GM23338 (cell line): Measurements from ENCODE around the gene TMEM207. TPM values are rescaled to one million over a fixed set of nuclear protein-coding genes. Genes with fewer than 3 reads are reported as not detected.

Source experiments
- ATAC-seq: fragments of 200-7000 bp; cut with Tn5 transposase; 3 replicates; pipeline ENCODE4 v1.9.1; 2020
- DNase-seq: peaks from one replicate; pipeline ENCODE4 v3.0.0-alpha.2; 2015; ENCODE audit warnings: low spot score
- H2AFZ ChIP-seq: fragments of 200-600 bp; sonication (generic); 2 replicates; pipeline ENCODE4 v1.8.0; 2016; ENCODE audit warnings: antibody characterized with exemption, mild to moderate bottlenecking, moderate library complexity
- H3F3A ChIP-seq: fragments of 200-600 bp; sonication (generic); replicated peaks from 2 replicates; pipeline ENCODE4 v1.8.0; 2017; ENCODE audit warnings: antibody characterized with exemption, mixed run types, low read depth
- H3K27ac ChIP-seq: fragments of 200-600 bp; sonication (generic); 2 replicates; pipeline ENCODE4 v1.6.1; 2016; ENCODE audit warnings: low read depth
- H3K27me3 ChIP-seq: fragments of 200-600 bp; sonication (generic); 2 replicates; pipeline ENCODE4 v1.8.0; 2016; ENCODE audit warnings: mild to moderate bottlenecking, mixed run types, moderate library complexity; ENCODE audit not compliant: insufficient read depth
- H3K36me3 ChIP-seq: fragments of 200-600 bp; sonication (generic); 2 replicates; pipeline ENCODE4 v1.8.0; 2016; ENCODE audit warnings: mild to moderate bottlenecking; ENCODE audit not compliant: insufficient read depth
- H3K4me1 ChIP-seq: fragments of 200-600 bp; sonication (generic); 2 replicates; pipeline ENCODE4 v1.8.0; 2016; ENCODE audit warnings: mild to moderate bottlenecking, moderate library complexity; ENCODE audit not compliant: insufficient read depth
- H3K4me2 ChIP-seq: fragments of 200-600 bp; sonication (generic); 2 replicates; pipeline ENCODE4 v1.7.1; 2017; ENCODE audit warnings: mixed run types
- H3K4me3 ChIP-seq: fragments of 200-600 bp; sonication (generic); 2 replicates; pipeline ENCODE4 v1.6.1; 2016; ENCODE audit warnings: mixed run types
- H3K79me2 ChIP-seq: fragments of 200-600 bp; sonication (generic); replicated peaks from 2 replicates; pipeline ENCODE4 v1.8.0; 2017; ENCODE audit warnings: mild to moderate bottlenecking; ENCODE audit not compliant: insufficient read depth
- H3K9me2 ChIP-seq: fragments of 200-600 bp; sonication (generic); 2 replicates; pipeline ENCODE4 v1.8.0; 2017; ENCODE audit not compliant: insufficient read depth
- H4K20me1 ChIP-seq: fragments of 200-600 bp; sonication (generic); replicated peaks from 2 replicates; pipeline ENCODE4 v1.8.0; 2017; ENCODE audit warnings: mild to moderate bottlenecking; ENCODE audit not compliant: insufficient read depth
- H3K27ac Mint-ChIP-seq: 2 replicates; pipeline ENCODE4 v1.8.0; 2020; ENCODE audit warnings: inconsistent platforms, mild to moderate bottlenecking, moderate library complexity, mixed read lengths
- H3K27me3 Mint-ChIP-seq: 3 replicates; pipeline ENCODE4 v1.8.0; 2022; ENCODE audit warnings: low read depth, mild to moderate bottlenecking, moderate library complexity, mixed read lengths, inconsistent platforms; ENCODE audit not compliant: insufficient read depth, poor library complexity
- H3K36me3 Mint-ChIP-seq: 3 replicates; pipeline ENCODE4 v1.8.0; 2021; ENCODE audit warnings: low read depth, mild to moderate bottlenecking, inconsistent platforms, moderate library complexity, mixed read lengths
- H3K4me1 Mint-ChIP-seq: 3 replicates; pipeline ENCODE4 v1.8.0; 2020; ENCODE audit warnings: mild to moderate bottlenecking, inconsistent platforms, mixed read lengths
- H3K4me3 Mint-ChIP-seq: 3 replicates; pipeline ENCODE4 v1.8.0; 2021; ENCODE audit warnings: moderate library complexity, mild to moderate bottlenecking, inconsistent platforms, mixed read lengths
- H3K9me3 Mint-ChIP-seq: 3 replicates; pipeline ENCODE4 v1.8.0; 2020; ENCODE audit warnings: moderate library complexity, mild to moderate bottlenecking, inconsistent platforms, mixed read lengths
- CREB1 ChIP-seq: fragments of 250-450 bp; sonication (Bioruptor Pico); IDR thresholded peaks from 2 replicates; pipeline ENCODE4 v1.5.0; 2020; ENCODE audit warnings: low read depth, mild to moderate bottlenecking, moderate library complexity
- EZH2 ChIP-seq: fragments of 200-600 bp; sonication (generic); IDR thresholded peaks from one replicate; pipeline ENCODE4 v1.8.0; 2017; ENCODE audit warnings: antibody characterized with exemption, mild to moderate bottlenecking, low read depth; ENCODE audit not compliant: unreplicated experiment
- EZH2phosphoT487 ChIP-seq: fragments of 200-600 bp; sonication (generic); IDR thresholded peaks from one replicate; pipeline ENCODE4 v1.8.1; 2018; ENCODE audit warnings: antibody characterized with exemption; ENCODE audit not compliant: unreplicated experiment
- JUNB ChIP-seq: IDR thresholded peaks from one replicate; pipeline ENCODE4 v1.6.1; 2016; ENCODE audit warnings: antibody characterized with exemption; ENCODE audit not compliant: unreplicated experiment
- NANOG ChIP-seq: IDR thresholded peaks from 2 replicates; pipeline ENCODE4 v1.6.1; 2016; ENCODE audit warnings: antibody characterized with exemption, borderline replicate concordance
- POLR2AphosphoS5 ChIP-seq: IDR thresholded peaks from 2 replicates; pipeline ENCODE4 v1.6.1; 2016; ENCODE audit warnings: antibody characterized with exemption, low read depth
- STAT1 ChIP-seq: IDR thresholded peaks from one replicate; pipeline ENCODE4 v1.6.1; 2016; ENCODE audit warnings: antibody characterized with exemption; ENCODE audit not compliant: unreplicated experiment
- ZNF114 ChIP-seq: fragments of 250-450 bp; sonication (Bioruptor Pico); IDR thresholded peaks from 2 replicates; pipeline ENCODE4 v1.5.0; 2020; ENCODE audit warnings: mild to moderate bottlenecking, moderate library complexity
- ZNF331 ChIP-seq: fragments of 250-450 bp; sonication (Bioruptor Pico); IDR thresholded peaks from 2 replicates; pipeline ENCODE4 v1.5.0; 2020; ENCODE audit warnings: low read depth, mild to moderate bottlenecking, moderate library complexity
- polyA plus RNA-seq: library from polyadenylated mRNA; unstranded; fragments of >200 nt; fragmentation: Nextera tagmentation; extraction: Ambion mirVana; gene quantifications from 2 replicates; pipeline ENCODE4 v1.2.1, GENCODE V29; 2016
- total RNA-seq: library from RNA; depleted of rRNA; stranded (reverse); fragments of >200 nt; shearing (Covaris generic); gene quantifications from 2 replicates; pipeline ENCODE4 v1.2.3, GENCODE V29; 2014
- TF ChIP-seq, protein P1 (sequence below): fragments of 250-450 bp; sonication (Bioruptor Pico); IDR thresholded peaks from 2 replicates; pipeline ENCODE4 v1.5.0; 2020; ENCODE audit warnings: mild to moderate bottlenecking, moderate library complexity
- TF ChIP-seq, protein P2 (sequence below): IDR thresholded peaks from one replicate; pipeline ENCODE4 v1.6.1; 2018; ENCODE audit warnings: antibody characterized with exemption; ENCODE audit not compliant: unreplicated experiment
- TF ChIP-seq, protein P3 (sequence below): IDR thresholded peaks from 2 replicates; pipeline ENCODE4 v1.6.1; 2016; ENCODE audit warnings: antibody characterized with exemption
- TF ChIP-seq, protein P4 (sequence below), 2 experiments: fragments of 200-600 bp in 1 of 2; sonication (generic) in 1 of 2; conservative IDR thresholded peaks; 2 replicates each; pipeline versions ENCODE4 v1.5.1 to v1.6.1; 2016 to 2017; ENCODE audit warnings: antibody characterized with exemption in 2 of 2, low read depth in 2 of 2, mild to moderate bottlenecking in 2 of 2, moderate library complexity in 1 of 2

Gene TMEM207
- total and polyA plus RNA-seq, 2 experiments from 2014 or later, result not detected

DNA sequence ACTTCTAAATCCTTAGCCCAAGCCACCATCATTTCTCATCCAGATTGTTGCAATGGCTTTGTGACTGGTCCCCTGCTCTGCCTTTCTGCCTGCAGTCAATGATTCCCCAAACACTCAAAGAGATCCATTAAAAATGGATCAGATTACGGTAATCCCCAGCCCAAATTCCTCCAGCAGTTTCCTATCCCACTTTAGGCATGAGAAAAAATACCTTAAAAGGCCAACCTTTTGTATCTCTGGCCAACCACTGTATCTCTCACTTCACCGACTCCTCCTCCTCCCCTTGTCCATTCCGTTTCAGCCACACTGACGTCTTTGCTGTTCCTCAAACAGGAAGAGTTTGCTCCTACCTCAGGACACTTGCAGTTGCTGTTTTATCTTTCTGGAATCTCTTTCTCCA is 43.3 kb upstream of the TMEM207 start:
- ATAC-seq (peak; percentile 80), DNase-seq (peak; percentile 60)
- H3K4me3 Mint-ChIP-seq, result no peak overlapping the region
- Histone ChIP-seq H3K36me3 (no peaks in the 10 kb centered on the region), H3K4me2 (no peak overlapping the region), H3K27me3 (no peaks in the 10 kb centered on the region), H3K9me2 (no peaks in the 10 kb centered on the region), H3K4me1 (no peaks in the 10 kb centered on the region), H4K20me1 (no peaks in the 10 kb centered on the region), H3K79me2 (no peaks in the 10 kb centered on the region), H3F3A (no peaks in the 10 kb centered on the region), H3K27ac (no peak overlapping the region), H3K4me3 (no peak overlapping the region), H2AFZ (no peak overlapping the region)
- no peaks in the 10 kb centered on the region for H3K36me3 Mint-ChIP-seq
- H3K27ac Mint-ChIP-seq, result no peak overlapping the region
- H3K4me1 Mint-ChIP-seq, result peaks cover 16% of the 10 kb centered on the region
- TF ChIP-seq NANOG (no peak), ZNF331 (CRISPR knock-in tag) (no peak), JUNB (no peak), EZH2phosphoT487 (no peak), EZH2 (no peak), CREB1 (CRISPR knock-in tag) (no peak), ZNF114 (CRISPR knock-in tag) (no peak), POLR2AphosphoS5 (no peak), STAT1 (no peak)
- TF ChIP-seq, protein P1, sequence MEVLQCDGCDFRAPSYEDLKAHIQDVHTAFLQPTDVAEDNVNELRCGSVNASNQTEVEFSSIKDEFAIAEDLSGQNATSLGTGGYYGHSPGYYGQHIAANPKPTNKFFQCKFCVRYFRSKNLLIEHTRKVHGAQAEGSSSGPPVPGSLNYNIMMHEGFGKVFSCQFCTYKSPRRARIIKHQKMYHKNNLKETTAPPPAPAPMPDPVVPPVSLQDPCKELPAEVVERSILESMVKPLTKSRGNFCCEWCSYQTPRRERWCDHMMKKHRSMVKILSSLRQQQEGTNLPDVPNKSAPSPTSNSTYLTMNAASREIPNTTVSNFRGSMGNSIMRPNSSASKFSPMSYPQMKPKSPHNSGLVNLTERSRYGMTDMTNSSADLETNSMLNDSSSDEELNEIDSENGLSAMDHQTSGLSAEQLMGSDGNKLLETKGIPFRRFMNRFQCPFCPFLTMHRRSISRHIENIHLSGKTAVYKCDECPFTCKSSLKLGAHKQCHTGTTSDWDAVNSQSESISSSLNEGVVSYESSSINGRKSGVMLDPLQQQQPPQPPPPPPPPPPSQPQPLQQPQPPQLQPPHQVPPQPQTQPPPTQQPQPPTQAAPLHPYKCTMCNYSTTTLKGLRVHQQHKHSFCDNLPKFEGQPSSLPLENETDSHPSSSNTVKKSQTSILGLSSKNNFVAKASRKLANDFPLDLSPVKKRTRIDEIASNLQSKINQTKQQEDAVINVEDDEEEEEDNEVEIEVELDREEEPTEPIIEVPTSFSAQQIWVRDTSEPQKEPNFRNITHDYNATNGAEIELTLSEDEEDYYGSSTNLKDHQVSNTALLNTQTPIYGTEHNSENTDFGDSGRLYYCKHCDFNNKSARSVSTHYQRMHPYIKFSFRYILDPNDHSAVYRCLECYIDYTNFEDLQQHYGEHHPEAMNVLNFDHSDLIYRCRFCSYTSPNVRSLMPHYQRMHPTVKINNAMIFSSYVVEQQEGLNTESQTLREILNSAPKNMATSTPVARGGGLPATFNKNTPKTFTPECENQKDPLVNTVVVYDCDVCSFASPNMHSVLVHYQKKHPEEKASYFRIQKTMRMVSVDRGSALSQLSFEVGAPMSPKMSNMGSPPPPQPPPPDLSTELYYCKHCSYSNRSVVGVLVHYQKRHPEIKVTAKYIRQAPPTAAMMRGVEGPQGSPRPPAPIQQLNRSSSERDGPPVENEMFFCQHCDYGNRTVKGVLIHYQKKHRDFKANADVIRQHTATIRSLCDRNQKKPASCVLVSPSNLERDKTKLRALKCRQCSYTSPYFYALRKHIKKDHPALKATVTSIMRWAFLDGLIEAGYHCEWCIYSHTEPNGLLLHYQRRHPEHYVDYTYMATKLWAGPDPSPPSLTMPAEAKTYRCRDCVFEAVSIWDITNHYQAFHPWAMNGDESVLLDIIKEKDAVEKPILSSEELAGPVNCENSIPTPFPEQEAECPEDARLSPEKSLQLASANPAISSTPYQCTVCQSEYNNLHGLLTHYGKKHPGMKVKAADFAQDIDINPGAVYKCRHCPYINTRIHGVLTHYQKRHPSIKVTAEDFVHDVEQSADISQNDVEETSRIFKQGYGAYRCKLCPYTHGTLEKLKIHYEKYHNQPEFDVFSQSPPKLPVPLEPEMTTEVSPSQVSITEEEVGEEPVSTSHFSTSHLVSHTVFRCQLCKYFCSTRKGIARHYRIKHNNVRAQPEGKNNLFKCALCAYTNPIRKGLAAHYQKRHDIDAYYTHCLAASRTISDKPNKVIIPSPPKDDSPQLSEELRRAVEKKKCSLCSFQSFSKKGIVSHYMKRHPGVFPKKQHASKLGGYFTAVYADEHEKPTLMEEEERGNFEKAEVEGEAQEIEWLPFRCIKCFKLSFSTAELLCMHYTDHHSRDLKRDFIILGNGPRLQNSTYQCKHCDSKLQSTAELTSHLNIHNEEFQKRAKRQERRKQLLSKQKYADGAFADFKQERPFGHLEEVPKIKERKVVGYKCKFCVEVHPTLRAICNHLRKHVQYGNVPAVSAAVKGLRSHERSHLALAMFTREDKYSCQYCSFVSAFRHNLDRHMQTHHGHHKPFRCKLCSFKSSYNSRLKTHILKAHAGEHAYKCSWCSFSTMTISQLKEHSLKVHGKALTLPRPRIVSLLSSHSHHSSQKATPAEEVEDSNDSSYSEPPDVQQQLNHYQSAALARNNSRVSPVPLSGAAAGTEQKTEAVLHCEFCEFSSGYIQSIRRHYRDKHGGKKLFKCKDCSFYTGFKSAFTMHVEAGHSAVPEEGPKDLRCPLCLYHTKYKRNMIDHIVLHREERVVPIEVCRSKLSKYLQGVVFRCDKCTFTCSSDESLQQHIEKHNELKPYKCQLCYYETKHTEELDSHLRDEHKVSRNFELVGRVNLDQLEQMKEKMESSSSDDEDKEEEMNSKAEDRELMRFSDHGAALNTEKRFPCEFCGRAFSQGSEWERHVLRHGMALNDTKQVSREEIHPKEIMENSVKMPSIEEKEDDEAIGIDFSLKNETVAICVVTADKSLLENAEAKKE (CRISPR knock-in tag), result no peak
- TF ChIP-seq, protein P2, sequence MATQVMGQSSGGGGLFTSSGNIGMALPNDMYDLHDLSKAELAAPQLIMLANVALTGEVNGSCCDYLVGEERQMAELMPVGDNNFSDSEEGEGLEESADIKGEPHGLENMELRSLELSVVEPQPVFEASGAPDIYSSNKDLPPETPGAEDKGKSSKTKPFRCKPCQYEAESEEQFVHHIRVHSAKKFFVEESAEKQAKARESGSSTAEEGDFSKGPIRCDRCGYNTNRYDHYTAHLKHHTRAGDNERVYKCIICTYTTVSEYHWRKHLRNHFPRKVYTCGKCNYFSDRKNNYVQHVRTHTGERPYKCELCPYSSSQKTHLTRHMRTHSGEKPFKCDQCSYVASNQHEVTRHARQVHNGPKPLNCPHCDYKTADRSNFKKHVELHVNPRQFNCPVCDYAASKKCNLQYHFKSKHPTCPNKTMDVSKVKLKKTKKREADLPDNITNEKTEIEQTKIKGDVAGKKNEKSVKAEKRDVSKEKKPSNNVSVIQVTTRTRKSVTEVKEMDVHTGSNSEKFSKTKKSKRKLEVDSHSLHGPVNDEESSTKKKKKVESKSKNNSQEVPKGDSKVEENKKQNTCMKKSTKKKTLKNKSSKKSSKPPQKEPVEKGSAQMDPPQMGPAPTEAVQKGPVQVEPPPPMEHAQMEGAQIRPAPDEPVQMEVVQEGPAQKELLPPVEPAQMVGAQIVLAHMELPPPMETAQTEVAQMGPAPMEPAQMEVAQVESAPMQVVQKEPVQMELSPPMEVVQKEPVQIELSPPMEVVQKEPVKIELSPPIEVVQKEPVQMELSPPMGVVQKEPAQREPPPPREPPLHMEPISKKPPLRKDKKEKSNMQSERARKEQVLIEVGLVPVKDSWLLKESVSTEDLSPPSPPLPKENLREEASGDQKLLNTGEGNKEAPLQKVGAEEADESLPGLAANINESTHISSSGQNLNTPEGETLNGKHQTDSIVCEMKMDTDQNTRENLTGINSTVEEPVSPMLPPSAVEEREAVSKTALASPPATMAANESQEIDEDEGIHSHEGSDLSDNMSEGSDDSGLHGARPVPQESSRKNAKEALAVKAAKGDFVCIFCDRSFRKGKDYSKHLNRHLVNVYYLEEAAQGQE, result no peak
- TF ChIP-seq, protein P3, sequence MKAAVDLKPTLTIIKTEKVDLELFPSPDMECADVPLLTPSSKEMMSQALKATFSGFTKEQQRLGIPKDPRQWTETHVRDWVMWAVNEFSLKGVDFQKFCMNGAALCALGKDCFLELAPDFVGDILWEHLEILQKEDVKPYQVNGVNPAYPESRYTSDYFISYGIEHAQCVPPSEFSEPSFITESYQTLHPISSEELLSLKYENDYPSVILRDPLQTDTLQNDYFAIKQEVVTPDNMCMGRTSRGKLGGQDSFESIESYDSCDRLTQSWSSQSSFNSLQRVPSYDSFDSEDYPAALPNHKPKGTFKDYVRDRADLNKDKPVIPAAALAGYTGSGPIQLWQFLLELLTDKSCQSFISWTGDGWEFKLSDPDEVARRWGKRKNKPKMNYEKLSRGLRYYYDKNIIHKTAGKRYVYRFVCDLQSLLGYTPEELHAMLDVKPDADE, result no peak
- TF ChIP-seq, protein P4, sequence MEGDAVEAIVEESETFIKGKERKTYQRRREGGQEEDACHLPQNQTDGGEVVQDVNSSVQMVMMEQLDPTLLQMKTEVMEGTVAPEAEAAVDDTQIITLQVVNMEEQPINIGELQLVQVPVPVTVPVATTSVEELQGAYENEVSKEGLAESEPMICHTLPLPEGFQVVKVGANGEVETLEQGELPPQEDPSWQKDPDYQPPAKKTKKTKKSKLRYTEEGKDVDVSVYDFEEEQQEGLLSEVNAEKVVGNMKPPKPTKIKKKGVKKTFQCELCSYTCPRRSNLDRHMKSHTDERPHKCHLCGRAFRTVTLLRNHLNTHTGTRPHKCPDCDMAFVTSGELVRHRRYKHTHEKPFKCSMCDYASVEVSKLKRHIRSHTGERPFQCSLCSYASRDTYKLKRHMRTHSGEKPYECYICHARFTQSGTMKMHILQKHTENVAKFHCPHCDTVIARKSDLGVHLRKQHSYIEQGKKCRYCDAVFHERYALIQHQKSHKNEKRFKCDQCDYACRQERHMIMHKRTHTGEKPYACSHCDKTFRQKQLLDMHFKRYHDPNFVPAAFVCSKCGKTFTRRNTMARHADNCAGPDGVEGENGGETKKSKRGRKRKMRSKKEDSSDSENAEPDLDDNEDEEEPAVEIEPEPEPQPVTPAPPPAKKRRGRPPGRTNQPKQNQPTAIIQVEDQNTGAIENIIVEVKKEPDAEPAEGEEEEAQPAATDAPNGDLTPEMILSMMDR (conservative IDR thresholded peaks at IDR 0.05; ENCODE audit: low read depth in 2 of 2), result no peak
- no peaks in the 10 kb centered on the region for H3K27me3 Mint-ChIP-seq
- no peaks in the 10 kb centered on the region for H3K9me3 Mint-ChIP-seq
